ENCODE results near the gene STING1. TPM values are rescaled to one million over a fixed set of nuclear protein-coding genes. Genes with fewer than 3 reads are reported as not detected.

STING1 gene
- total RNA-seq, 1 experiment from 2014 or later: 33.1 TPM

- Mint-ChIP-seq H3K27ac (ENCODE audit: low read depth, unreplicated experiment) (no peak overlapping the region), H3K9me3 (ENCODE audit: unreplicated experiment) (no peaks in the 10 kb centered on the region), H3K4me3 (ENCODE audit: unreplicated experiment) (no peak overlapping the region), H3K27me3 (ENCODE audit: insufficient read depth, unreplicated experiment) (no peaks in the 10 kb centered on the region), H3K4me1 (ENCODE audit: insufficient read depth, unreplicated experiment) (peaks cover 6% of the 10 kb centered on the region), H3K36me3 (ENCODE audit: insufficient read depth, unreplicated experiment) (no peaks in the 10 kb centered on the region)
- BruUV-seq (replicated peaks): no TSS peak
- intact Hi-C loops (cut with micrococcal nuclease): no loop called here
- no peak for TF ChIP-seq CTCF (IDR thresholded peaks at IDR 0.05; ENCODE audit: unreplicated experiment)
- CTCF ChIA-PET: no interaction called here
- no peak for DNase-seq (ENCODE audit: unreplicated experiment)
- POLR2A ChIA-PET: no interaction called here
Measured at GRCh38 chr5:139454568-139455290, 27.8 kb downstream of the STING1 start.

GRCh38 chr5:139453683-139454567 lies 28.6 kb downstream of the STING1 start:
- H3K36me3 Mint-ChIP-seq (ENCODE audit: insufficient read depth, unreplicated experiment): no peaks in the 10 kb centered on the region
- intact Hi-C loops (cut with micrococcal nuclease): no loop called here
- TF ChIP-seq CTCF (IDR thresholded peaks at IDR 0.05; ENCODE audit: unreplicated experiment): no peak
- H3K27ac Mint-ChIP-seq (ENCODE audit: low read depth, unreplicated experiment): no peak overlapping the region
- H3K9me3 Mint-ChIP-seq (ENCODE audit: unreplicated experiment): no peaks in the 10 kb centered on the region
- H3K4me1 Mint-ChIP-seq (ENCODE audit: insufficient read depth, unreplicated experiment): peaks cover 2% of the 10 kb centered on the region
- BruUV-seq (replicated peaks): no TSS peak
- CTCF ChIA-PET: no interaction called here
- H3K27me3 Mint-ChIP-seq (ENCODE audit: insufficient read depth, unreplicated experiment): no peaks in the 10 kb centered on the region
- POLR2A ChIA-PET: no interaction called here
- H3K4me3 Mint-ChIP-seq (ENCODE audit: unreplicated experiment): no peak overlapping the region
- no peak for DNase-seq (ENCODE audit: unreplicated experiment)

DNA sequence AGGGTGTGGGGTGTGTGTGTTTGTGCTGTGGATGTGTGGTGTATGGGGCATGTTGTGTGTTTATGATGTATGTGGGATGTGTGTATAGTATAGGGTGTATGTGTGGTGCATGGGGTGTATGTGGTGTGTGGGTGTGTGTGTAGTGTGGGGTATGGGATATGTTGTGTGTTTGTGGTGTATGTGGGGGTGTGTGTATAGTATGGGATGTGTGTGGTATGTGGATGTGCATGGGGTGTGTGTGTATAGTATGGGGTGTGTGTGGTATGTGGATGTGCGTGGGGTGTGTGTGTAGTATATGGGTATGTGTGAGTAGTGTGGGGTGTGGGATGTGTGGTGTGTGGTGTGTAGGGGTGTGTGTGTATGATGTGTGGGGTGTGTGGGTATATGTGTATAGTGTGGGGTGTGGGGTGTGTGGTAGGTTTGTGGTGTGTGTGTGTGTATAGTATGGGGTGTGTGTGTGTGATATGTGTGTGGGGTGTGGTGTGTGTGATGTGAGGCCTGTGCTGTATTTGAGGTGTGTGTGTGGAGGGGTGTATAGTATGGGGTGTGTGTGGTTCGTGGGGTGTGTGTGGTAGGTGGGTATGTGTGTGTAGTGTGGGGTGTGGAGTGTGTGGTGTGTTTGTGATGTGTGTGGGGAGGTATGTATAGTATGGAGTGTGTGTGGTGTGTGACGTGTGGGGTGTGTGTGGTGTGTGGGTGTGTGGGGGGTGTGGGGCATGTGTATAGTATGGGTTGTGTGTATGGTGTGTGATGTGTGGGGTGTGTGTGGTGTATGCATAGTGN lies 30.5 kb downstream of the STING1 start:
- POLR2A ChIA-PET: no interaction called here
- BruUV-seq (replicated peaks): no TSS peak
- Mint-ChIP-seq H3K36me3 (ENCODE audit: insufficient read depth, unreplicated experiment) (no peaks in the 10 kb centered on the region), H3K4me1 (ENCODE audit: insufficient read depth, unreplicated experiment) (peaks cover 6% of the 10 kb centered on the region), H3K4me3 (ENCODE audit: unreplicated experiment) (no peak overlapping the region), H3K9me3 (ENCODE audit: unreplicated experiment) (no peaks in the 10 kb centered on the region), H3K27ac (ENCODE audit: low read depth, unreplicated experiment) (no peak overlapping the region), H3K27me3 (ENCODE audit: insufficient read depth, unreplicated experiment) (no peaks in the 10 kb centered on the region)
- intact Hi-C loops (cut with micrococcal nuclease): no loop called here
- DNase-seq (ENCODE audit: unreplicated experiment): no peak
- CTCF ChIA-PET: no interaction called here
- no peak for TF ChIP-seq CTCF (IDR thresholded peaks at IDR 0.05; ENCODE audit: unreplicated experiment)

DNA sequence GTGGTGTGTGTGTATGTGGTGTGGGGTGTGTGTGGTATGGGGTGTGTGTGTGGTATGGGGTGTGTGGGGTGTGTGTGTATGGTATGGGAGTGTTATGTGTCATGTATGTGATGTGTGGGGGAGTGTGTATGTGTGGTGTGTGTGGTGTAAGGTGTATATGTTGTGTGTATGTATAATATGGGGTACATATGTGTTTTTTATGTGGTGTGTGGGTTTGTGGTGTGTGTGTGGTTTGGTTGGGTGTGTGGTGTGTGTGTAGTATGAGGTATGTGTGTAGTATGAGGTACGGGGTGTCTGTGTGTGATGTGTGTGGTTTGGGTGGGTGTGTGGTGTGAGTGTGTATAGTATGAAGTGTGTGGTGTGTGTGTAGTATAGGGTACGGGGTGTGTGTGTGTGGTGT lies 31.4 kb downstream of the STING1 start:
- no peak for TF ChIP-seq CTCF (IDR thresholded peaks at IDR 0.05; ENCODE audit: unreplicated experiment)
- POLR2A ChIA-PET: no interaction called here
- Mint-ChIP-seq H3K4me3 (ENCODE audit: unreplicated experiment) (no peak overlapping the region), H3K27me3 (ENCODE audit: insufficient read depth, unreplicated experiment) (no peaks in the 10 kb centered on the region), H3K36me3 (ENCODE audit: insufficient read depth, unreplicated experiment) (no peaks in the 10 kb centered on the region), H3K27ac (ENCODE audit: low read depth, unreplicated experiment) (no peak overlapping the region), H3K9me3 (ENCODE audit: unreplicated experiment) (no peaks in the 10 kb centered on the region), H3K4me1 (ENCODE audit: insufficient read depth, unreplicated experiment) (peaks cover 15% of the 10 kb centered on the region)
- no peak for DNase-seq (ENCODE audit: unreplicated experiment)
- CTCF ChIA-PET: no interaction called here
- BruUV-seq (replicated peaks): no TSS peak
- intact Hi-C loops (cut with micrococcal nuclease): no loop called here
